IMR-90 (cell line): Measurements from ENCODE around the gene AP4M1. TPM values are rescaled to one million over a fixed set of nuclear protein-coding genes. Genes with fewer than 3 reads are reported as not detected.

Experiments
- ATAC-seq: fragments of 200-7000 bp; cut with Tn5 transposase; 2 replicates; pipeline ENCODE4 v1.9.1; 2020; ENCODE audit warnings: low read depth, mild to moderate bottlenecking, moderate library complexity
- Bru-seq: library from RNA; stranded (reverse); fragments of 400-500 nt; gene quantifications from one replicate; lab custom pipeline; 2021; lab: Mats Ljungman, UMichigan
- BruChase-seq, 2 experiments: library from RNA; stranded (reverse); fragments of 400-500 nt; gene quantifications; one replicate each; lab custom pipeline; 2021; lab: Mats Ljungman, UMichigan
- BruUV-seq: library from RNA; stranded (reverse); fragments of 400-500 nt; replicated peaks from 2 replicates; lab custom pipeline; 2021; lab: Mats Ljungman, UMichigan
- CTCF ChIA-PET: fragments of 300-600 bp; formaldehyde crosslinking; extraction: SDS; loops from one replicate; lab custom pipeline; 2021; ENCODE audit warnings: antibody characterized with exemption; lab: Yijun Ruan, JAX
- POLR2A ChIA-PET: fragments of 300-600 bp; sonication (Branson Sonifier 250); formaldehyde crosslinking; loops from one replicate; lab custom pipeline; 2022; ENCODE audit warnings: antibody characterized with exemption; ENCODE audit not compliant: unreplicated experiment; lab: Charles Lee
- DNase-seq: peaks from one replicate; pipeline ENCODE4 v3.0.0; 2013
- H2AFZ ChIP-seq: replicated peaks from 2 replicates; pipeline ENCODE3; 2013; ENCODE audit warnings: low read length, mild to moderate bottlenecking; ENCODE audit not compliant: poor library complexity
- H2AK5ac ChIP-seq: 2 replicates; pipeline ENCODE4 v1.6.1; 2013; ENCODE audit warnings: low read depth, low read length, inconsistent platforms
- H2AK9ac ChIP-seq: replicated peaks from 2 replicates; pipeline ENCODE3; 2013; ENCODE audit warnings: mild to moderate bottlenecking, low read depth, low read length, moderate library complexity; ENCODE audit not compliant: poor library complexity
- H2BK120ac ChIP-seq: 2 replicates; pipeline ENCODE4 v1.6.1; 2013; ENCODE audit warnings: low read depth, low read length, inconsistent platforms
- H2BK15ac ChIP-seq: 3 replicates; pipeline ENCODE4 v1.6.1; 2013; ENCODE audit warnings: low read depth, low read length, inconsistent platforms
- H2BK20ac ChIP-seq: 2 replicates; pipeline ENCODE4 v1.6.1; 2013; ENCODE audit warnings: low read depth, mild to moderate bottlenecking, inconsistent platforms, low read length, moderate library complexity
- H2BK5ac ChIP-seq: 2 replicates; pipeline ENCODE4 v1.6.1; 2013; ENCODE audit warnings: mild to moderate bottlenecking, low read depth, low read length, inconsistent platforms; ENCODE audit not compliant: poor library complexity, severe bottlenecking
- H3K14ac ChIP-seq: replicated peaks from 2 replicates; pipeline ENCODE4 v1.6.1; 2013; ENCODE audit warnings: low read depth, low read length, inconsistent platforms
- H3K18ac ChIP-seq: 2 replicates; pipeline ENCODE4 v1.6.1; 2013; ENCODE audit warnings: low read depth, low read length, control low read depth
- H3K23ac ChIP-seq: 2 replicates; pipeline ENCODE4 v1.6.1; 2013; ENCODE audit warnings: low read depth, low read length, inconsistent platforms
- H3K27ac ChIP-seq: 2 replicates; pipeline ENCODE4 v1.5.1; 2013; ENCODE audit warnings: mild to moderate bottlenecking, control low read depth, low read length; ENCODE audit not compliant: insufficient read depth
- H3K27me3 ChIP-seq: 2 replicates; pipeline ENCODE4 v1.6.1; 2013; ENCODE audit warnings: low read length; ENCODE audit not compliant: control insufficient read depth, insufficient read depth
- H3K36me3 ChIP-seq: 2 replicates; pipeline ENCODE4 v1.6.1; 2013; ENCODE audit warnings: low read length, mixed read lengths; ENCODE audit not compliant: control insufficient read depth, insufficient read depth
- H3K4ac ChIP-seq: 2 replicates; pipeline ENCODE4 v1.6.1; 2013; ENCODE audit warnings: low read depth, low read length, inconsistent platforms
- H3K4me1 ChIP-seq: 2 replicates; pipeline ENCODE4 v1.6.1; 2013; ENCODE audit warnings: low read length, mixed read lengths; ENCODE audit not compliant: control insufficient read depth, insufficient read depth
- H3K4me2 ChIP-seq: 2 replicates; pipeline ENCODE4 v1.6.1; 2013; ENCODE audit warnings: low read depth, mild to moderate bottlenecking, control low read depth, low read length, moderate library complexity
- H3K4me3 ChIP-seq: 2 replicates; pipeline ENCODE4 v1.5.1; 2013; ENCODE audit warnings: low read depth, mild to moderate bottlenecking, control low read depth, low read length, moderate library complexity; ENCODE audit not compliant: insufficient read depth
- H3K56ac ChIP-seq: 2 replicates; pipeline ENCODE4 v1.6.1; 2013; ENCODE audit warnings: low read length, inconsistent platforms; ENCODE audit not compliant: insufficient read depth; ENCODE audit errors: extremely low read depth
- H3K79me1 ChIP-seq, 2 experiments: 2 replicates each; pipeline ENCODE4 v1.6.1; 2013; ENCODE audit warnings: low read length in 2 of 2, inconsistent platforms in 1 of 2, low read depth in 1 of 2
- H3K9ac ChIP-seq: 2 replicates; pipeline ENCODE4 v1.6.1; 2013; ENCODE audit warnings: low read depth, low read length, control low read depth
- H3K9me1 ChIP-seq: 2 replicates; pipeline ENCODE4 v1.6.1; 2013; ENCODE audit warnings: low read length, inconsistent platforms; ENCODE audit not compliant: insufficient read depth
- H3K9me3 ChIP-seq: 2 replicates; pipeline ENCODE4 v1.6.1; 2013; ENCODE audit warnings: low read length; ENCODE audit not compliant: control insufficient read depth, insufficient read depth
- H4K20me1 ChIP-seq: 2 replicates; pipeline ENCODE4 v1.6.1; 2013; ENCODE audit warnings: low read length, inconsistent platforms; ENCODE audit not compliant: insufficient read depth
- H4K5ac ChIP-seq: 2 replicates; pipeline ENCODE4 v1.6.1; 2013; ENCODE audit warnings: mild to moderate bottlenecking, low read depth, low read length, control low read depth
- H4K8ac ChIP-seq, 2 experiments: 2 replicates each; pipeline ENCODE4 v1.6.1; 2013; ENCODE audit warnings: low read depth in 2 of 2, low read length in 2 of 2, control low read depth in 1 of 2, inconsistent platforms in 1 of 2
- H4K91ac ChIP-seq: 2 replicates; pipeline ENCODE4 v1.6.1; 2013; ENCODE audit warnings: low read depth, low read length, inconsistent platforms; ENCODE audit not compliant: insufficient read depth
- BHLHE40 ChIP-seq: fragments of 150-350 bp; IDR thresholded peaks from 2 replicates; pipeline ENCODE4 v1.6.1; 2016; ENCODE audit warnings: mild to moderate bottlenecking, low read depth, low read length
- CEBPB ChIP-seq: IDR thresholded peaks from 2 replicates; pipeline ENCODE4 v1.6.1; 2012; ENCODE audit warnings: low read depth, low read length, improper control_type of control experiment
- CHD1 ChIP-seq: IDR thresholded peaks from 2 replicates; pipeline ENCODE4 v1.6.1; 2012; ENCODE audit warnings: low read depth, low read length, improper control_type of control experiment
- CTCF ChIP-seq: conservative IDR thresholded peaks from 2 replicates; pipeline ENCODE4 v1.5.1; 2012; ENCODE audit warnings: mild to moderate bottlenecking, low read depth, low read length, improper control_type of control experiment
- FOS ChIP-seq: fragments of 150-350 bp; IDR thresholded peaks from 2 replicates; pipeline ENCODE4 v1.6.1; 2016; ENCODE audit warnings: low read depth, low read length
- MAZ ChIP-seq: IDR thresholded peaks from 2 replicates; pipeline ENCODE4 v1.6.1; 2012; ENCODE audit warnings: low read depth, mild to moderate bottlenecking, low read length, improper control_type of control experiment, moderate library complexity, borderline replicate concordance
- MXI1 ChIP-seq: IDR thresholded peaks from 2 replicates; pipeline ENCODE4 v1.6.1; 2012; ENCODE audit warnings: low read depth, mild to moderate bottlenecking, low read length, moderate library complexity, borderline replicate concordance
- POLR2A ChIP-seq: IDR thresholded peaks from 2 replicates; pipeline ENCODE4 v1.6.1; 2012; ENCODE audit warnings: mild to moderate bottlenecking, low read depth, low read length
- RFX5 ChIP-seq: IDR thresholded peaks from 2 replicates; pipeline ENCODE4 v1.8.0; 2012; ENCODE audit warnings: low read depth, mild to moderate bottlenecking, low read length, moderate library complexity
- USF2 ChIP-seq: fragments of 150-350 bp; IDR thresholded peaks from 2 replicates; pipeline ENCODE4 v1.6.1; 2017; ENCODE audit warnings: mild to moderate bottlenecking, antibody characterized with exemption, low read length, low read depth
- WGBS, 2 experiments: methylation state at CpG; one replicate each; pipeline versions ENCODE4 v1.1.5 to v1.1.7; 2013; ENCODE audit warnings: missing lambda C conversion rate in 2 of 2; ENCODE audit not compliant: insufficient read length in 1 of 2; ENCODE audit errors: extremely low coverage in 2 of 2; 5-methylcytosine and 5-hydroxymethylcytosine counted together
- dilution Hi-C: fragments of 300-500 bp; cut with HindIII; formaldehyde crosslinking; loops from one replicate; pipeline ENCODE4 v1.14.3; 2018; ENCODE audit warnings: low sequenced_read_pairs; ENCODE audit not compliant: unreplicated experiment
- in situ Hi-C: fragments of 300-500 bp; cut with MboI; formaldehyde crosslinking; loops from 3 replicates; pipeline ENCODE4 v1.14.3; 2019; ENCODE audit warnings: low sequenced_read_pairs, inconsistent platforms, mixed read lengths
- intact Hi-C: fragments of 100-400 bp; cut with micrococcal nuclease; formaldehyde crosslinking; loops from 2 replicates; pipeline ENCODE4 v1.10.0; 2022
- long read RNA-seq: library from polyadenylated mRNA; unstranded; transcript quantifications from one replicate; pipeline ENCODE4 v2.0.0, GENCODE V29; 2021; ENCODE audit not compliant: unreplicated experiment
- polyA plus RNA-seq, 3 experiments: library from polyadenylated mRNA; depleted of rRNA; stranded (reverse); fragments of >200 nt; gene quantifications; 2 replicates each; pipeline ENCODE4 v1.2.3, GENCODE V29; 2012; ENCODE audit warnings: low replicate concordance in 1 of 3
- total RNA-seq: library from RNA; depleted of rRNA; stranded (reverse); fragments of >200 nt; gene quantifications from 2 replicates; pipeline ENCODE4 v1.2.3, GENCODE V29; 2012; rRNA removed

AP4M1 gene
- total RNA-seq (18.6 and 21.1 TPM in 2 replicates), polyA plus RNA-seq (2012; rRNA removed) (20.5 and 21.4 TPM in 2 replicates), Bru-seq, nascent RNA (percentile 57 among the genes with signal in this experiment), BruChase-seq, experiment 1, labeled RNA remaining after a 6-hour chase (percentile 69 among the genes with signal in this experiment), BruChase-seq, experiment 2, labeled RNA remaining after a 2-hour chase (percentile 59 among the genes with signal in this experiment)
- polyA plus RNA-seq (2012; cell fraction: cytosol; rRNA removed), result 17.7 and 24.6 TPM in 2 replicates
- polyA plus RNA-seq (2012; cell fraction: nucleus; rRNA removed; ENCODE audit: low replicate concordance), result 52.6 and 55.7 TPM in 2 replicates
- long read RNA-seq, transcript AP4M1-201 (15 exons, 1,817 nt), result major isoform, 20 of 34 reads
- long read RNA-seq, partial matches to known transcripts, result 2 of 34 reads
- long read RNA-seq, other reads (novel, unspliced or antisense), result 11 of 34 reads

GRCh38 chr7:100101016-100101862 lies at the start of gene AP4M1, which contains the start of gene MCM7:
TSS of gene AP4M1 (plus strand) at chr7:100101643. CDS start at chr7:100101715, 72 bp downstream.
TSS of gene MCM7 (minus strand) at chr7:100101397. CDS start at chr7:100101294, 103 bp downstream.
- DNase-seq, result peak; percentile 99
- H2BK15ac ChIP-seq, result peak within 1 kb of the TSS; percentile 81; the same call in 2 of the 3 replicates

More at GRCh38 chr7:100101016-100101862, at the start of gene AP4M1, which contains the start of gene MCM7:
- Histone ChIP-seq H3K18ac (no peak within 1 kb of the TSS; the same call in 1 of the 2 replicates), H3K27ac (peak within 1 kb of the TSS; percentile 80), H2BK20ac (peak within 1 kb of the TSS; percentile 80; the same call in 1 of the 2 replicates), H3K23ac (peak within 1 kb of the TSS; percentile 91), H3K9me1 (peaks cover 5% of the 10 kb centered on the region; the same call in 1 of the 2 replicates), H3K79me1 (peaks cover 28 to 57% of the 10 kb centered on the region in 2 experiments), H3K9ac (peak within 1 kb of the TSS; percentile 75), H3K27me3 (no peaks in the 10 kb centered on the region), H3K4me1 (peaks cover 15% of the 10 kb centered on the region), H2BK5ac (peak within 1 kb of the TSS; percentile 58), H3K14ac (peak within 1 kb of the TSS; percentile 92), H2AFZ (peak within 1 kb of the TSS; percentile 94), H2BK120ac (peak within 1 kb of the TSS; percentile 88), H2AK5ac (peak within 1 kb of the TSS; percentile 97), H3K4me2 (peak within 1 kb of the TSS; percentile 87), H4K8ac (peak within 1 kb of the TSS; percentile 67 to 96; a peak in 3 of 4 replicates), H4K91ac (peak within 1 kb of the TSS; percentile 90), H3K4ac (peak within 1 kb of the TSS; percentile 96), H3K9me3 (no peaks in the 10 kb centered on the region), H3K4me3 (peak within 1 kb of the TSS; percentile 54), H3K56ac (peak within 1 kb of the TSS; percentile 62; the same call in 1 of the 2 replicates), H3K36me3 (peaks cover 46% of the 10 kb centered on the region), H4K20me1 (peaks cover 7% of the 10 kb centered on the region; the same call in 1 of the 2 replicates), H2AK9ac (peak within 1 kb of the TSS; percentile 98), H4K5ac (peak within 1 kb of the TSS; percentile 27)
- BruUV-seq, result no TSS peak
- WGBS, 2 experiments, result 0% methylated on average over 17 of the region's 80 CpGs; no CpG with 5 or more reads in 1 of the 2 experiments
- CTCF ChIA-PET, result interaction anchor here (1.3 kb wide), 1 partner anchor 11 kb away, joined by 5 read pairs; no protein-coding TSS in a partner anchor
- intact Hi-C loops (loop anchor here (2.0 kb wide), 1 partner anchor 18 kb away; the partner anchor contains the start of genes CNPY4 and TAF6), in situ Hi-C loops (no loop called here), dilution Hi-C loops (no loop called here)
- peak; percentile 80 for ATAC-seq
- POLR2A ChIA-PET, result interaction anchor here (0.8 to 1.7 kb wide), 2 partner anchors 14 to 20 kb away, joined by 3 to 6 read pairs; no protein-coding TSS in a partner anchor
- TF ChIP-seq CTCF (no peak), BHLHE40 (peak; percentile 27; the same call in 1 of the 2 replicates), MAZ (peak; percentile 88), CEBPB (peak; percentile 48), USF2 (peak; percentile 99), MXI1 (peak; percentile 90), CHD1 (no peak), RFX5 (no peak), POLR2A (peak; percentile 76), FOS (peak; percentile 35; the same call in 1 of the 2 replicates)
